ENCODE results near the gene FXYD5.
A peak's percentile ranks its signal among the peaks of the same experiment; 100 is the strongest.

FXYD5 gene

DNA sequence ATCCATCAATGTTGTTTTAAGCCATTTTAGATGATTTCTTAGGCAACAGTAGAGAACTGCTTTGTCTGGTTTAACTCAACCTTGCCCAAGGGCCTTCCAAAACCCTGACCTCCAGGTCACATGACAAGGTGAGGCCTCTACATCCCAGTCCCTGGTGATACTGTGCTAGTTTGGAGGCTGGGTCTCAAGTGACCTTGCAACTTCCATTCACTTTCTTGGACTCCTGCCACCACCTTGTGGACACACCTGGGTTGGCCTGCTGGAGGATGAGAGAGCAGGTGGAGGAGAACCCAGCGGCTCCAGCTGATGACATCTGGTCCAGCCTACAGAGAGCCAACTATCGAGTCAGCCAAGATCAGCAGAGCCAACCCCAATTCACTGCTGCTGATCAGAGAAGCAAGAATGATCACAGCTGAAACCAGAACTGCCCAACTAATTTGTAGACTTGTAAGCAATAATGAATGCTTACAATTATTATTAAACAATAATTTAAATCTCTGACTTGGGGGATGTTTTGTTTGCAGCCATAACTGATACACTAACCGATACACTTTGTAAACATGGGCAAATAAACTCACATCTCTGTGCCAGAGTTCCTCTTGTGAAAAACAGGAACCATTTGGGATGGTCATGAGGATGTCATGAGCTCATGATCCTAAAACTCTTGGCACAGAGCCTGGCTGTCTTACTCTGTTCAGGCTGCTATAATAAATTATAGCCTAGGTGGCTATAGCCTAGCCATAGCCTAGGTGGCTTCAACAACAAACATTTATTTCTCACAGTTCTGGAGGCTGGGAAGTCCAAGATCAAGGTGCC lies 62.5 kb downstream of the FXYD5 start:
- peak; percentile 63 for DNase-seq

DNA sequence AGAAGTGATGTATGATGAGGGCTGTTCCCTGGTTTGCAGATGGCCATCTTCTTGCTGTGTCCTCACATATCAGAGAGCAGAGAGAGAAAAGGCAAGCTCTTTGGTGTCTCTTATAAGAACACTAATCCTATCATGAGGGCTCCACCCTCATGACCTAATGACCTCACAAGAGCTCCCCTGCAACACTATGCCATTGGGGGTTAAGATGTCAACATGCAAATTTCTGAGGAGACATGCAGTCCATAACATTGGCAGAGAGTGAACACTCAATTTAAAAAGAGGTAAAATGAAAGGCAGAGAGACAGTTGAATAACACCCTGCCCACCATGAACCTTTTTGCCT lies 63.1 kb downstream of the FXYD5 start:
- no peak for DNase-seq

DNA sequence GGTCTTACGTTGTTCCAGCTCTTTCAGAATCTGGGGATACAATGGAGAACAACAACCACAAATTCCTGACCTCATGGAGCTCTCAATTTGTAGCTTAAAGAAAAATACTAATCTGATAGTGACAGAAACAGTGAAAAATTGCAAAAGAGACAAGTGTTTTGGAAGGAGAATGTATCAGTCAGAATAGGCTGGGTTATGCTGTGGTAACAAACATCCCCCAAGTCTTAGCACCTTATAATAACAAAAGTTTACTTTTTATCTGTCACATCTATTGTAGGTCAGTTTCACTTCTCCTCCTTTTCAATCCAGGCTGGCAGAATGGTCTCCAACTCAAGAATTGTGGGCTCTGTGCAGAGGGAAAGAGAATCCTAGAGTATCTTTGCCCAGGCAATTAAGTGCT lies 64.5 kb downstream of the FXYD5 start:
- no peak for DNase-seq
